Cardiac fibroblast (primary cell): ENCODE results near the gene WASHC1.
"Not testable (repeated sequence)": the region's sequence is repeated elsewhere in the genome, so short reads cannot be mapped to it uniquely, and the experiment has no call there.

Experiments
- DNase-seq, 2 donors: peaks; one replicate each; pipeline versions ENCODE4 v3.0.0 to v3.0.0-alpha.2; 2010; ENCODE audit warnings: low read depth in 2 of 2
- H3K4me3 ChIP-seq, 2 donors: replicated peaks in 1 of 2; 1 replicate in 1 of 2; 2 replicates in 1 of 2; pipeline ENCODE4 v1.5.1; 2011; ENCODE audit warnings: low read depth in 2 of 2, low read length in 2 of 2, mild to moderate bottlenecking in 2 of 2, moderate library complexity in 1 of 2
- TF ChIP-seq, protein P1 (sequence below): IDR thresholded peaks from one replicate; pipeline ENCODE4 v1.5.1; 2011; ENCODE audit warnings: low read depth, mild to moderate bottlenecking, low read length, inconsistent platforms

WASHC1 gene

GRCh38 chr9:28775-29174 is 481 bp downstream of the WASHC1 start:
- peak overlapping the region; percentile 44 to 46 for H3K4me3 ChIP-seq

GRCh38 chr9:21621-22020 is 7.6 kb downstream of the WASHC1 start:
- not testable (repeated sequence) for DNase-seq, H3K4me3 ChIP-seq

More at GRCh38 chr9:28775-29174, 481 bp downstream of the WASHC1 start:
- not testable (repeated sequence) for DNase-seq

DNA sequence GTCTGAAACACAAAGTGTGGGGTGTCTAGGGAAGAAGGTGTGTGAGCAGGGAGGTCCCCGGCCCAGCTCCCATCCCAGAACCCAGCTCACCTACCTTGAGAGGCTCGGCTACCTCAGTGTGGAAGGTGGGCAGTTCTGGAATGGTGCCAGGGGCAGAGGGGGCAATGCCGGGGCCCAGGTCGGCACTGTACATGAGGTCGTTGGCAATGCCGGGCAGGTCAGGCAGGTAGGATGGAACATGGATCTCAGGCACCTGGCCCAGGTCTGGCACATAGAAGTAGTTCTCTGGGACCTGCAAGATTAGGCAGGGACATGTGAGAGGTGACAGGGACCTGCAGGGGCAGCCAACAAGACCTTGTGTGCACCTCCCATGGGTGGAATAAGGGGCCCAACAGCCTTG is 12.4 kb downstream of the WASHC1 start:
- not testable (repeated sequence) for DNase-seq

GRCh38 chr9:14129-14809 is 15.0 kb downstream of the WASHC1 start:
- not testable (repeated sequence) for H3K4me3 ChIP-seq, DNase-seq

More for the DNA sequence above, 12.4 kb downstream of the WASHC1 start:
- H3K4me3 ChIP-seq: not testable (repeated sequence)

- not testable (repeated sequence) for H3K4me3 ChIP-seq, DNase-seq
- TF ChIP-seq, protein P1, sequence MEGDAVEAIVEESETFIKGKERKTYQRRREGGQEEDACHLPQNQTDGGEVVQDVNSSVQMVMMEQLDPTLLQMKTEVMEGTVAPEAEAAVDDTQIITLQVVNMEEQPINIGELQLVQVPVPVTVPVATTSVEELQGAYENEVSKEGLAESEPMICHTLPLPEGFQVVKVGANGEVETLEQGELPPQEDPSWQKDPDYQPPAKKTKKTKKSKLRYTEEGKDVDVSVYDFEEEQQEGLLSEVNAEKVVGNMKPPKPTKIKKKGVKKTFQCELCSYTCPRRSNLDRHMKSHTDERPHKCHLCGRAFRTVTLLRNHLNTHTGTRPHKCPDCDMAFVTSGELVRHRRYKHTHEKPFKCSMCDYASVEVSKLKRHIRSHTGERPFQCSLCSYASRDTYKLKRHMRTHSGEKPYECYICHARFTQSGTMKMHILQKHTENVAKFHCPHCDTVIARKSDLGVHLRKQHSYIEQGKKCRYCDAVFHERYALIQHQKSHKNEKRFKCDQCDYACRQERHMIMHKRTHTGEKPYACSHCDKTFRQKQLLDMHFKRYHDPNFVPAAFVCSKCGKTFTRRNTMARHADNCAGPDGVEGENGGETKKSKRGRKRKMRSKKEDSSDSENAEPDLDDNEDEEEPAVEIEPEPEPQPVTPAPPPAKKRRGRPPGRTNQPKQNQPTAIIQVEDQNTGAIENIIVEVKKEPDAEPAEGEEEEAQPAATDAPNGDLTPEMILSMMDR: peak; percentile 35
These were observed 18.1 kb downstream of the WASHC1 start for GRCh38 chr9:11206-11605.

GRCh38 chr9:10653-11053 is 18.6 kb downstream of the WASHC1 start:
- not testable (repeated sequence) for H3K4me3 ChIP-seq, DNase-seq

- not testable (repeated sequence) for H3K4me3 ChIP-seq, DNase-seq
These were observed 19.0 kb downstream of the WASHC1 start for GRCh38 chr9:10207-10606.
